RWPE2 (cell line): ENCODE measurements around the gene PTPN6.
"Not testable (repeated sequence)": the region's sequence is repeated elsewhere in the genome, so short reads cannot be mapped to it uniquely, and the experiment has no call there.

Experiments
- ATAC-seq: fragments of 200-7000 bp; cut with Tn5 transposase; 3 replicates; pipeline ENCODE4 v1.9.1; 2021; ENCODE audit warnings: low read depth
- DNase-seq: peaks from one replicate; pipeline ENCODE4 v3.0.0-alpha.2; 2020; ENCODE audit warnings: low spot score
- H3K27ac ChIP-seq: fragments of 450-650 bp; 2 replicates; pipeline ENCODE4 v1.5.1; 2017; ENCODE audit warnings: mild to moderate bottlenecking; ENCODE audit not compliant: poor library complexity, severe bottlenecking
- H3K27me3 ChIP-seq: fragments of 250-450 bp; sonication (Bioruptor Pico); 2 replicates; pipeline ENCODE4 v1.5.1; 2021; ENCODE audit warnings: mild to moderate bottlenecking, moderate library complexity; ENCODE audit not compliant: insufficient read depth, poor library complexity, severe bottlenecking
- H3K36me3 ChIP-seq: fragments of 250-450 bp; sonication (Bioruptor Pico); 2 replicates; pipeline ENCODE4 v1.5.1; 2020; ENCODE audit warnings: low read depth, mild to moderate bottlenecking, moderate library complexity
- H3K4me1 ChIP-seq: fragments of 250-450 bp; sonication (Bioruptor Pico); 2 replicates; pipeline ENCODE4 v1.5.1; 2021; ENCODE audit warnings: mild to moderate bottlenecking, moderate library complexity; ENCODE audit not compliant: insufficient read depth, poor library complexity, severe bottlenecking
- H3K4me3 ChIP-seq: fragments of 250-450 bp; sonication (Bioruptor Pico); 2 replicates; pipeline ENCODE4 v1.5.1; 2021; ENCODE audit warnings: mild to moderate bottlenecking, moderate library complexity; ENCODE audit not compliant: severe bottlenecking
- H3K9me3 ChIP-seq: fragments of 250-450 bp; sonication (Bioruptor Pico); 2 replicates; pipeline ENCODE4 v1.5.1; 2021; ENCODE audit warnings: mild to moderate bottlenecking, moderate library complexity; ENCODE audit not compliant: severe bottlenecking
- CTCF ChIP-seq: fragments of 450-650 bp; IDR thresholded peaks from one replicate; pipeline ENCODE4 v1.5.1; 2017; ENCODE audit warnings: mild to moderate bottlenecking, moderate library complexity; ENCODE audit not compliant: poor library complexity, severe bottlenecking

The PTPN6 gene

GRCh38 chr12:6905414-6906040 is 45.6 kb upstream of the PTPN6 start:
- peak overlapping the region; percentile 46 for H3K4me3 ChIP-seq
- ATAC-seq (no peak), DNase-seq (no peak)
- H3K27ac ChIP-seq = no peak overlapping the region
- peaks cover 4% of the 10 kb centered on the region for H3K4me1 ChIP-seq
- no peaks in the 10 kb centered on the region for H3K9me3 ChIP-seq
- TF ChIP-seq CTCF = no peak
- no peaks in the 10 kb centered on the region for H3K27me3 ChIP-seq
- no peaks in the 10 kb centered on the region for H3K36me3 ChIP-seq

- DNase-seq, H3K27me3 ChIP-seq, H3K4me1 ChIP-seq, H3K27ac ChIP-seq, H3K36me3 ChIP-seq, ATAC-seq, H3K9me3 ChIP-seq, H3K4me3 ChIP-seq: not testable (repeated sequence)
Measured at GRCh38 chr12:6908141-6908540, 43.0 kb upstream of the PTPN6 start.

DNA sequence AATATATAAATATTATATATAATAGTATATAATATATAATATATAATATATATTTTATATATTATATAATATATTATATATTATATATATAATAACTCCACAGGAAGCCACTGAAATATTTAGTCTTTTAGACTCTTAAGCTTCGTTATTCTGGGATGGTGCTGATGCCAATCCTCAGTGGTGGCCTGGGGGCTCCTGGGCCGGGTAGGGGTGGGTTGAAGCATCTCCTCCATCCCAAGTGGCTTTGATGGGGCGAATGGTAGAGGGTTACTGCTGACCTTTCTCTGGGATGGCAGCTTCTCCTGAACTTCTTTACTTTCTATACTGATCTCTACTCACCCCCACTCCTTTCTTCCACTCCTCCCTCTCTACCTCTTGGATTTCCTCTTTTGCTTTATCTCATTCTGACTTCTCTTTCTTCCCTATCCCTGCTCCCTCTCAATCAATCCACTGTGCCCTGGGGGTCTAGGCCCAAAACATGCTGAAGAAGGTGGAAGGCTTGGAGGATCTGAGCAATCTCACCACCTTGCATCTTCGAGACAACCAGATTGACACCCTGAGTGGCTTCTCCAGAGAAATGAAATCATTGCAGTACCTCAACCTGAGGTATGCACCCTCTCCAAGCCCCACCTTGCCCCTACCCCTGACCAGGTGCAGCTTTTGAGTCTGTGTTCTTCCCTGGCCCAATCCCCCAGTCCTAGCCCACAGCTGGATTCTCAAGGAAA is 41.6 kb upstream of the PTPN6 start:
- Histone ChIP-seq H3K27me3 (no peaks in the 10 kb centered on the region), H3K36me3 (no peaks in the 10 kb centered on the region), H3K9me3 (no peaks in the 10 kb centered on the region), H3K27ac (no peak overlapping the region), H3K4me3 (no peak overlapping the region), H3K4me1 (no peaks in the 10 kb centered on the region)
- ATAC-seq = no peak
- no peak for DNase-seq
- no peak for TF ChIP-seq CTCF

DNA sequence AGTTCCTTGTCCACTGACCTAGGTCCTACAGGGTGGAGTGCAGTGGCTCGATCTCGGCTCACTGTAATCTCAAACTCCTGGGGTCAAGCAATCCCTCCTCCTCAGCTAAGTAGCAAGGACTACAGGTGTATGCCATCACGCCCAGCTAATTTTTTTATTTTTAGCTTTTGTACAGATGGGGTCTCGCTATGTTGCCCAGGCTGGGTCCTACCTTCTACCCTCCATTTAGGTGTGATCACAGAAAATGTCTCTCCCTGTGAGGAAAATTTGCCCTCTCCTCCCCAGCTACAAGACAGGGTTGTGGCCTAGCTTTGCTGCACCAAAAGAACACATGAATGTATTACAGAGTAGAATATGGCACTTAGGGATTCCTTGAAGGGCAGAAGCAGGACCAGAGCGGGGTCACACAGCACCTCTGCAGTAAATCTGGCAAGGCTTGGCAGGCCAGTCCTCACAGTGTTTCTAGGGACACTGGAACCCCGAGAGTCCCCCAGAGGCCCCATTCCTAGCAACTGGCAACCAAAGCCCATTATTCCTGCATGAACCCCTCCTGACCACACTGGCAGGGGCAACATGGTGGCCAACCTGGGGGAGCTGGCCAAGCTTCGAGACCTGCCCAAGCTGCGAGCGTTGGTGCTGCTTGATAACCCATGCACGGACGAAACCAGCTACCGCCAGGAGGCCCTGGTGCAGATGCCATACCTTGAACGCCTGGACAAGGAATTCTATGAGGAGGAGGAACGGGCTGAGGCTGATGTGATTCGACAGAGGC is 38.8 kb upstream of the PTPN6 start:
- Histone ChIP-seq H3K36me3 (peaks cover 9% of the 10 kb centered on the region; the same call in 1 of the 2 replicates), H3K4me1 (no peaks in the 10 kb centered on the region), H3K4me3 (no peak overlapping the region), H3K9me3 (no peaks in the 10 kb centered on the region), H3K27ac (no peak overlapping the region), H3K27me3 (no peaks in the 10 kb centered on the region)
- ATAC-seq (no peak), DNase-seq (no peak)
- no peak for TF ChIP-seq CTCF

GRCh38 chr12:6914246-6914946 is 36.8 kb upstream of the PTPN6 start, which contains the start of gene ENO2:
TSS of gene ENO2 (plus strand) at chr12:6914580. CDS start at chr12:6915833, 1,253 bp downstream.
- H3K27ac ChIP-seq = peak within 1 kb of the TSS; percentile 14
- TF ChIP-seq CTCF = no peak

More at GRCh38 chr12:6914246-6914946, 36.8 kb upstream of the PTPN6 start, which contains the start of gene ENO2:
- peaks cover 24% of the 10 kb centered on the region for H3K36me3 ChIP-seq
- H3K27me3 ChIP-seq = no peaks in the 10 kb centered on the region
- H3K4me1 ChIP-seq = peaks cover 3% of the 10 kb centered on the region
- DNase-seq (no peak), ATAC-seq (peak; percentile 88)
- H3K4me3 ChIP-seq = peak within 1 kb of the TSS; percentile 59
- no peaks in the 10 kb centered on the region for H3K9me3 ChIP-seq
